ENCODE results near the gene PBX3.
"Not testable (repeated sequence)": the region's sequence is repeated elsewhere in the genome, so short reads cannot be mapped to it uniquely, and the experiment has no call there.

The PBX3 gene

DNA sequence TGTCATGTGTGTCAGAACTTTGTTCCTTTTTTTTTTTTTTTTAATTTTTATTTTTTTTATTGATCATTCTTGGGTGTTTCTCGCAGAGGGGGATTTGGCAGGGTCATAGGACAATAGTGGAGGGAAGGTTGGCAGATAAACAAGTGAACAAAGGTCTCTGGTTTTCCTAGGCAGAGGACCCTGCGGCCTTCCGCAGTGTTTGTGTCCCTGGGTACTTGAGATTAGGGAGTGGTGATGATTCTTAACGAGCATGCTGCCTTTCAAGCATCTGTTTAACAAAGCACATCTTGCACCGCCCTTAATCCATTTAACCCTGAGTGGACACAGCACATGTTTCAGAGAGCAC lies 32.0 kb downstream of the PBX3 start:
- DNase-seq, result not testable (repeated sequence)

DNA sequence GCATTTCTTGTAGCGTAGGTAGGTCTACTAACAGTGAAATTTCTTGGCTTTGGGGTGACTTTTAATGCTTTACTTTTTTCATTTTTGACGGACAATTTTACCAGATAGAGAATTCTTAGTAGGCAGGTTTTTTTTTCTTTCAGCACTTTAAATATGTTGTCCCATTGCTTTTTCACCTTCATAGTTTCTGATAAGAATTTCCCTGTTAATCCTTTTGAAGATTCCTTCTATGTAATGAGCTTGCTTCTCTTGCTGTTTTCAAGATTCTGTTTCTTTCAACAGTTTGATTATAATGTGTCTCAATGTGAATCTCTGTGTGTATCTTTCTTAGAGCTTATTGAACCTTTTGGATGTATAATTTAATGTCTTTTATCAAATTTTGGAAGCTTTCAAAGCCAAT lies 35.5 kb downstream of the PBX3 start:
- DNase-seq, result no peak

DNA sequence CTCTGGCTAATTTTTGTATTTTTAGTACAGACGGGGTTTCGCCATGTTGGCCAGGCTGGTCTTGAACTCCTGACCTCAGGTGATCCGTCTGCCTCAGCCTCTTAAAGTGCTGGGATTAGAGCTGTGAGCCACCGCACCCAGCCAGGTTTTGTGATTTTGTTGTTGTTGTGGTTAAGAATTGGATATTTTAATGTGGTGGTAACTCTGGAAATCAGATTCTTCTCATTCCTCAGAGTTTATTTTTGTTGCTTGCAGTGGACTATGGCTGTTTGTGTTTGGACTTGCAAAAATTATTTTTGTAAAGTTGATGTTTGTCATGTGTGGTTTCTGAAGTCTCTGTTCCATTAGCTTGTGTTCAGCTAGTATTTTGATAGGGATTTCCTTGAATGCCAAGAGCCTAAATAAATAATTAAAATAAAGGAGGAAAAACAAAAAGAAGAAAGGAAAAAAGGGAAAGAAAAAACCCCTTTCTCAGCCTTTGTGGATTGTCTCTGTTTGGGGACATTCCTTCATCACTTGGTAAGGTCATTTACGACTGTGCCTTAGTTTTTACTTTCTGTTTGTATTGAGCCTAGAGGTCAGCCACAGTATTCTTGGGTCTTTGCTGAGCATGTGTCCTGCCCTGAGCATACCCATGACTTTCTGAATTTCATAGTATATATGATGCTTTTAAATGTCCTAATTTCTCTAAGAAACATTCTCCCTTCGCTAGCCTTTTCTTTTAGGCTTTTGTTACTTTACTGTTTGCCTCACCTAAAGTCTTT lies 37.3 kb downstream of the PBX3 start:
- DNase-seq, result no peak

DNA sequence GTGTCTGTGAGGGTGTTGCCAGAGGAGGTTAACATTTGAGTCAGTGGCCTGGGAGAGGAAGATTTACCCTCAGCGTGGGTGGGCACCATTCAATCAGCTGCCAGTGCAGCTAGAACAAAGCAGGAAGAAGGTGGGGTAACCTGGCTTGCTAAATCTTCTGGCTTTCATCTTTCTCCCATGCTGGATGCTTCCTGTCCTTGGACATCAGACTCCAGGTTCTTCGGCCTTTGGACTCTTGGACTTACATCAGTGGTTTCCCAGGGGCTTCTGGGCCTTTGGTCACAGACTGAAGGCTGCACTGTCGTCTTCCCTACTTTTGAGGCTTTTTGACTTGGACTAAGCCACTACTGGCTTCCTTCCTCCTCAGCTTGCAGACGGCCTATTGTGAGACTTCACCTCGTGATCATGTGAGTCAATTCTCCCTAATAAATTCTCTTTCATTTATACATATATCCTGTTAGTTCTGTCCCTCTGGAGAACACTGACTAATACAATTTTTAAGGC lies 38.1 kb downstream of the PBX3 start:
- DNase-seq, result no peak

DNA sequence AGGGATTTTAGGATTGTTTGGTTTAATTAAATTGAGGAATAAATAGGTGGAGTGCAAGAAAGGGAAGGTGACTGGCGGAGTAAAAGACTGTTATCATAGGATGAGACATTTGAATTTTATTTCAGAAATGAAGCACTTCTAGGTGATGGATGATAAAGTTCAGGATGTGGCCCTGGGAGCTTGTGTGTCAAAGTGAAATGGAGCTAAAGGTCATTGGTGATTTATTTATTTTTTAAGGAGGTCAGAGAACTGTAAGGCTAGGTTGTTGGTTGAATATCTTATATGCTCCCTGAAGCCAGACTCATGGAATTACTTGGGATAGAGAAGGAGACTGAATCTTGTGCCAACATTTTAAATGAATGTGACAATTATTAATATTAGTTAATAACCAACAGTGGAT lies 40.5 kb downstream of the PBX3 start:
- DNase-seq, result no peak

DNA sequence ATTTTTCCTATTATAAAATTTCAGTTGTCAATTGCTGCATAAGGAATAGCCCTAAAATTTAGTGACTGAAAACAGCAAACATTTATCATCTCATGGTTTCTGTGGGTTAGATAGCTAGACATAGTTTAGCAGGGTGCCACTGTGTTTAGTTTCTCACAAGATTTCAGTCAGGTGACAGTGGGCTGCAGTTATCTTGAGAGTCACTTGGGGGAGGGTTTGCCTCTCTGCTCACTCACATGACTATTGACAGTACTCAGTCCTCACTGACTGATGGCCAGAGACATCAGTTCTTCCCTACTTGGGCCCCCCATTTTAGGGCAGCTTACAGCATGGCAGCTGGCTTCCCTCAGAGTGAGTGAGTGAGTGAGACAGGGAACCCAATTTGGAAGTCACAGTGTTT lies 42.0 kb downstream of the PBX3 start:
- DNase-seq, result no peak

DNA sequence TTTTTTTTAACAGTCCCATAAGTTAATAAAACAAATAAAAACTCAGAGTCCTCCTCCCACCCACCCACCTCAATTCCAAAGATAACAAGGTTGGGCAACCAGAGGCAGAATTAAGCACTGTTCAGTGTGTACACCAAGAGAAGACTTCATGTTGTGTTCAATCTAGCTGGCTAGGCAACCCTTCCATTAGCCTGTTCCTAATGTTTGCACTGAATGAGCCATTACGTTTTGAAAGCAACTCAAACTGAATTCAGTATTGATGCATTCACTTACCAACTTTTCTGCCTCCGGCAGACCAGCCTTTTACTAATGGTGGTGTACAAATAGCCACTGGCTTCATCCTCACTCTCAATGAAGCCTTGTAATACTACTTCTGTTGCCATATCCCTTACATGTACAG lies 47.5 kb downstream of the PBX3 start:
- DNase-seq, result peak; percentile 90

DNA sequence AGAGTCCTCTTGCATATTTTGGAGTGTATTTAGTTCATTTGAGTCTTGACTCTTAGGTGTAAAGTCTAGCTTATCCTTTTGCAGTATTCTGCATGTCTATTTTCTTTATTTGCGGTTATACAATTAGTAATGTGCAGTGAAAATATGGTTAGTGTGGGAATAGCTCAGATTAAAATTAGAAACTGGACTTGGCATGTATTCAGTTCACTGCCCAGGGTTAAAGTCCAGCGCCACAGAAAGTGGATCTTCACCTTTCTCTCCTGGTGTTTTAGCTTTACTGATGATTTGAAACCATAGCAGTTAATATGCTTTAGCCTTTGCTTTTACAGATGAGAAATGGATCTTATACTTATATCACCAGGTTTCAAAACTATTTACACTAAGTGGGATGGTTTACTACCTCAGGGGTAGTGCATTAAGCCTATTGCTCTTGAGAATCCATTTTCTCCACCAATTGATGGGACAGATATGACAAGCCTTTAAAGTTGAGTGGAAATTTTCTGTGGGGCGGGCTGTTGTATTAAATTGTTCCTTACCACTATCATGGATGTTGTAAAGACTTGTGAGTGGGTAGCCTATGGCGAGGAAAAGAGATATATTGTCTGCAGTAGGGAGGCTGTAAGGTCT lies 48.9 kb downstream of the PBX3 start:
- no peak for DNase-seq

DNA sequence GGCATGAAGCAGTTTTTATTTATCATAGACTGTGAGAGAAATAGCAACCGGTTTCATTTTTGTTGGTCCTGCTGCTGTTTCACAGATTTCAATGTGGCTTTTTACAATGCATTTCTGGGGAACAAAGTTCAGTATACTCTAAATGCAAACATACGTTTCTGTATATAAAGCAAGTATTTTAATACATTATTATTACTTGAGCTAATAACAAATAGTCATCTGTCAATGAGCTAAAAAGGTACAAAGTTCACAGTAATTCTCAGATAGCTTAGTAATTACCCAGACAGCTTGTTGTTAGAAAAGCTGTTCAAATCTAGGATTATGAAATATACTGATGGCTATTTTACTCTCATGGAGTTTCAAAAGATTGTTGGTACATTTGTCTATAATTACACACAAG lies 50.8 kb downstream of the PBX3 start:
- DNase-seq, result no peak

DNA sequence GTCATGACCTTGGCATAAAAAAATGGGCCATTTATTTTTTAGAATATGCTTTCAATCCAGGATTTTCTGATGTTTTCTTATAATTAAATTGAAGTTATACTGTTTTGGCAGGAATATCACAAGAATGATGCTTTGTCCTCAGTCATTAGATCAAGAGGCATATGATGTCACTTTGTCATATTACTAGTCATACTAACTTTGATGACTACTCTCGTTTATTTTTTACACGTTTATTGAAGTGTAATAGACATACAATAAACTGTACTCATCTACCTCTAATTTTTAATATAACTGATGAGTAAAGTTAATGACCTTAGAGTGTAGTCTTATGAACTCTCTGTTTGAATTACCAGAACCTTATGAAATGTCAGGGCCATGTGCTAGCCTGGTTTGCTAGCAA lies 56.4 kb downstream of the PBX3 start:
- DNase-seq, result no peak

DNA sequence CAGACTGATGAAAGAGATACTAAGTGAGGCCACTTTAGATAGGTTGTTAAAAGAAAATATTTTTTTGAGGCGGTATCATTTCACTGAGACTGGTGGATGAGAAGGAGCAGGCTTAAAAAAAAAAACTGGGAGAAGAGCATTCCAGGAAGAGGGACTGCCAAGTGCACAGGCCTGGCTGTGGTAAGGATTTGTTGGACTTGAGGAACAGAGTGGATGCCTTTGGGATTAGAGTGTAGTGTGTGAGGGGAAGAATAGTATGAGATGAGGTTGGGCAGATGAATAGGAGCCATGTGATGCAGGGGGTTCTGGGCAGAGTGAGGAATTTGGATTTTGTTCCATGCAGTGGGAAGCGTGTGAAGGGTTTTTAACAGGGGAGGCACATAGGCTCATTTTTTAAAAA lies 57.9 kb downstream of the PBX3 start:
- no peak for DNase-seq

DNA sequence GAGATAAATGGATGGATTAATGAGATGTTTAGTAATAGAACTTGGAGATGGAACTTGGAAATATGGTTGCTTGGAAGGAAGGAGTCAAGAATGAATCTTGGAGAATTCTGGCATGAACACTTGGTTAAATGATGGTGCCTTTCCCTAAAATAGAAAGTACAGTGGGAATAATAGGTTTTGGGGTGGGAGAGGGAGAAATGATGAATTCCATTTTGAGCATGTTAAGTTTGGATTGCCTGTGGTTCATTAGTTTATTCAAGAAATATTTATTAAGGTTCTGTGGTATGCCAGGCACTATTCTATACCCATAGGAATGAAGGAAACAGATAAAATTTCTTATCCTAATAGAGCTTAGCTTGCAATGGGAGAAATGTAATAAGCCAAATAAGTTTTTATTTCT lies 58.4 kb downstream of the PBX3 start:
- DNase-seq, result no peak

DNA sequence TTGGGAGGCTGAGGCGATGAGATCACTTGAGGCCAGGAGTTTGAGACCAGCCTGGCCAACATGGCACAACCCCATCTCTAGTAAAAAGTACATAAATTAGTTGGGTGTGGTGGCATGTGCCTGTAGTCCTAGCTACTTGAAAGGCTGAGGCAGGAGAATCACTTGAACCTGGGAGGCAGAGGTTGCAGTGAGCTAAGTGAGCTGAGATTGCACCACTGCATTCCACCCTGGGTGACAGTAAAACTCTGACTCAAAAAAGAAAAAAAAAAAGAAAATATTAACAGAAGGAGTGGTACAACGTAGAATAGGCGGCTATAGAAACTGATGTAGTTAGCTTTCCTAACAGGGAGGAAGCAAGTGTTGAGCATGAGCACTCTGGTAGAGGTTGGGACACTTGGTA lies 59.9 kb downstream of the PBX3 start:
- DNase-seq, result no peak

DNA sequence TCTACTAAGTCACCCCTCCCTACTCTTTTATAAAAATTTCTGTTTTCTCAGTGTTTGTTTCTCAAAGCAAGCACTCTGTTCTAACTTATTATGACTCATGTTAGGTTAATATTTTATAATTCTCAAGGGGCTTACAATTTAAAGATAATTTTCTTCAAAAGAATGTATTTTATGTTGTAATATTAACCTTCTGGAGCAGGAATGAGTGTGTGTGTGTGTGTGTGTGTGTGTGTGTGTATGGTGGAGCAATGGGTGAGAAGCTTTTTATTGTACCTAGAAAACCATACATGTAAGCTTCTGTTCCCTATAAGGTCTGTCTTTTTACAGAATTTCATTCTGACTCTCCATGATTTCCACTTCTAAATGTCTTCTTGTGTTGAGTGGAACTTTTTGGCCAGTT lies 63.0 kb downstream of the PBX3 start:
- no peak for DNase-seq

DNA sequence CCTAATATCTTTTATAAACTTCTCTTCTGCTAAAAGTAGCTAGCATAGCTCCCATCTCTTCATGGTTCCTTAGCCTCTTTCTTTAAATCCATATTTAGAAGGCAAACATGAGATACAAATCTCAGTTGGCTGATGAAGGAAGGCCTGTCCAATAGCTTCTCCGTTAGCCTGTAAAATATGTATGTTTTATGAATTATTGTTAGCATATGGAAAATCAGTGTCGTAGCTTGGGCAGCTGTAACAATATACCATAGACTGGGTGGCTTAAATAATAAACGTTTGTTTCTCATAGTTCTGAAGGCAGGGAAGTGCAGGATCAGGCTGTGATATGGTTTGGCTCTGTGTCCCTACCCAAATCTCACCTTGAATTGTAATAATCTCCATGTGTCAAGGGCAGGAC lies 63.8 kb downstream of the PBX3 start:
- no peak for DNase-seq

DNA sequence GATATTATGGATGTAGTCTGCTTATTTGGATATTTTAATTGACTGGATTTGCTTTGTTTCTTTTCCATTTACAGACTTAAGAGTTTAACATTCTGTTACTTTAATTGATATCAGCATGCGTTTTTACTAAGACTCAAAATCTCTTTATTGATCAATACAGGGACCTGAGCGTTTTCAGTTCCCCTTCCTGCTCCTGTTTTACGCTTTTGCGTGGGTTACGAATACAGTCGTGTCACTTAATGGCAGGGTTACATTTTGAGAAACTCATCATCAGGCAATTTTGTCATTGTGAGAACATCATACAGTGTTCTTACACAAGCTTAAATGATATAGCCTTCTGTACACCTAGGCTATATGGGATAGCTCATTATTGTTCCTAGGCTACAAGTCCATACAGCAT lies 65.2 kb downstream of the PBX3 start:
- no peak for DNase-seq

DNA sequence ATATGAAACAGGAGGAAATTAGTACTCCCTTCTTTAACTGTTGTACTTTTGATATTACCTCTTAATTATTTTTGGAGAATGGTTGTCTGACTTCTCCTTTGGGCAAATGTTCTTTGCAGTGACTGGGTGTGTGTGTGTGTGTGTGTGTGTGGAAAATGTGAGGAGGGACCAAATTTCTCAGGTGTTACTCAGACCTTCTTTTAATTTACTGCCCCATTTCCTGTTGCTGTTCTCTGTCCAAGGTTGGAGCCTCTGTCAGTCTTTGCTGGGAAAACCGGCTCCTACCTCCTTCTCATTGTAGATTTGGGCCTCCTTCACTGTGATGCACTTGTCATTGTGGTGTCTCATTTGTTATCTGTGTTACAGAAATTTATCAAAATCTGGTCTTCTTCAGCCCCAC lies 68.4 kb downstream of the PBX3 start:
- no peak for DNase-seq

DNA sequence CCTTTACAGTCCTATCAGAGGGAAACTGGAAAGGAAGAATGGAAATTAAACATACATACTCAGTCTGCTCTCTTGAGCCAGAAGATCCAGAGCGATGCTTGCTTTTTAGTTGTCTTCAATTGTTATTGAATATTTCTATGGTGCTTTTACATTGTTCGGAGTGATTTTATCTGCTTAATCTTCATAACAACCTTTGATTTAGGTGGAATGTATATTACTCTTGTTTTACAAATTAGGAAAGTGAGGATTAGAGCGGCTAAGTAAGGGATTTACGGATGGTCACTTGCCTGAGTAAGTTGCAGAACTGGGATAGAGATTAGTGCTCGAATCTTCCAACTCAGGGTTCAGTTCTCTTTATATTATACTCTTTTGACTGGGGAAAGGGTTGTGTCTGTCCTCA lies 69.1 kb downstream of the PBX3 start:
- DNase-seq, result no peak

DNA sequence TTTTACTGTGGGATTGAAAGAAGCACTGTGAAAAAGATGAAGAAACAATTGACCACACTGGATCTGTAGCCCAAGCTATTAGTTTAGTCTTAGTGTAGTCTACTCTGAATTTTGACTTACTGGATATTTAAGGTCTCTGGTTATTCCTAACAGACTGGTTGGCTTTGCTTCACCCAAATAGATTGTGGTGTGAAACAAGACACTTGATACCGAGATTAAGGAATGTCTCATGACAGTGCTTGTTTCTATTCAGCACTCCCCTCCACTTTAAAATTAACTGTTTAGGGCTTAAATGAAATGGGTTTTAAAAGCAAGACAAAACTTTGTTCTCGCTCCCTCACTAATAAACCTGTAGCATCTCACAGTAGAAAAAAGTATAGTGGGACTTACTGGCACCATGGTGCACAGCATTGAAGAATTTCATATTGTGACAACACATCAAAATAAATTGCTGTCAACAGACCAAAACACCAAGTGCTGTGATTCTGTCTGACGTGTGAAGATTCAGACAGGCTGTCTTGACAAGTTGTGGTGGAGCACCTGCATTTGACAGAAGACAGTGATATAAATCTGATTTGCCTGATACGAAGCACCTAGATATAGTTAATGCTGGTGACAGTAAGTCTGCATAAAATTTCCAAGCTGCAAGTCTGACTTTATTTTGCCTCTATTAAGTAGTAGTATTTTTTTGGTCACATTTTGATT lies 73.1 kb downstream of the PBX3 start:
- DNase-seq, result no peak

DNA sequence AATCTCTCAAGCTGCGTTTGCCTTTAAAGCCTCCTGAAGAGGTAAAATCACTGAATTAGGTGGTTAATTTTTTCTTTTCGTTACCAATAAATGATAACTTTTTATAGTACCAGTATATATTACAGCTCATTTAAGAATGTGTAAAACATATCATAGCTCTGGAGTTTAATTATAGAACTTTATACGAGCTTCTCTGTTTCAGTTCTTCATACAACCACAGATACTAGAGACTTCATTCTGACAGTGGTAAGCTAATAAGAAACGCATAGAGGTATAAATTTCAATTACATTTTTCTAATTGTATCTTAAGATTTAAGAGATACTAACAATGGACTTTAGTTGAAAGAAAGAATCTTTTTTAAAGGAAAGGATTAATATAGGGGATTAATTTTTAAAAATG lies 73.9 kb downstream of the PBX3 start:
- no peak for DNase-seq

DNA sequence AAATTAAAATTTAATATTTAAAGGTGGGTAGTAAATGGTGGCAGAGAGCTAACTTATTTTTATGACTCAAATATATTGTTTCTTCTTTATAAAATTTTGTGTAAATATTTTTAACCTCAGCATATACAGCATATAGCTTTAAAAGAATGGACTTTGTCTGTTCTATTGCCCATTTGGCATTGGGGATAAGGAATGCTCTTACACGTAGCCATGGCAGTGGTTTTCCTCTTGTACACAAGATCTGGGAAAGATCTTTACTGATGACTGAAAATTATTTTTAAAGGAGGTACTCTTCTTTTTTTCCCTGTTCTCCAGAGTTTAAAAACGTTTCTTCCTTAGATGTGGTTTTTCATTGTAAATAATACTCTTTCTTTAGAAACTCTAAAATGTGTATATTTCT lies 75.0 kb downstream of the PBX3 start:
- DNase-seq, result no peak

DNA sequence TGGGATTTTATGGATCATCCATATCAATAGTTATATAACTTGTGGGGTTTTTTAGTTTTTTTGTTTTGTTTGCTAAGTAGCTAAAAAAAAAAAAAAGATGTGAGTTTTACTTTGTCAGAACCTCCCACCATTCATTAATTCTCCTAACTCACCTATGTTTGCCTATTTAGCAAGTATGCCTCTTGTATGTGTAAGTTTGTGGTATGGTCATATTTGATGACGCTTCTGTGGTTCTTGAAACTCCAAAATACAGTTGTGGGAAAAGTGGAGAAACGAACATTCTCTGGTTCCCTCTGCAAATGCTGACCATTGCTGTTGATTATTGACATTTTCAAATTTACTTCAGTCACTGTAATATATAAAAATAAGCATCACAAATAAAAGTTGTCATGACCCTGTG lies 75.7 kb downstream of the PBX3 start:
- DNase-seq, result no peak

DNA sequence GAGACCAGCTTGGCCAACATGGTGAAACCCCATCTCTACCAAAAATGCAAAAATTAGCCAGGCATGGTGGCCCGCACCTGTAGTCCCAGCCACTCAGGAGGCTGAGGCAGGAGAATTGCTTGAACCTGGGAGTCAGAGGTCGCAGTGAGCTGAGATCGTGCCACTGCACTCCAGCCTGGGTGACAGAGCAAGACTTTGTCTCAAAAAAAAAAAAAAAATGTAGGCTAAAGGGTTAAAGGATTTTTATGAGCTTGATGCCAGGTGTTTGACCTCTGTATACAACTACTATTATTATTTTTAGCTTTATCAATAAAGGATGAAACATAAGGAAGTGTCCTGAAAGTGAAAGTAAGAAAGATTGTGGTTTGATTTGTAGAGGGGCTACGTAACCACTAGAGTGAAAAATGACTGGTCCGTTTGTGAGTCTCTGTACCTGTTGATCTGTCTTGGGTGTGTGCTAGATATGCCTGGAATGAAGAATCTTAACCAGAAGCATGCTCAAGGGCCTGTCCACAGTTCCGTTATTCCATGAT lies 76.8 kb downstream of the PBX3 start:
- DNase-seq, result not testable (repeated sequence)

DNA sequence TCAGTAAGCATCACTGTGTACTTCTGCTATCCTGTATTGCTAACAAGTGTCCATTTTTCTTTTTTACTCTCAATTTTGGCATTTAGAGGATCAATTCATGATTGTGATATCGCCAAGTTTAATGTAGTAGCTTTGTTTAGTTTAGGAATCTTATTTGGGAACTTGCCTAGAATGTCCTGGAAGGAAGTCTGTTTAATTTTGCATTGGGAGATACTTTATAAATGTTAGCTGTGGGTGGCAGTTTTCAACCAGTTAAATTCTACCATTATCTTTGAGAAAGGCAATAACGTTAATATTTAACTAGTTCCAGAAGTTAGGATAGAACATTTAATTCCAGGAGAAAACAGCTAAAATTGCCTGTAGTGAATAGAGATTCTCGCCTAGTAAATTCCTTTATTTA lies 78.6 kb downstream of the PBX3 start:
- DNase-seq, result no peak
